ENCODE measurements around the gene OPN4.

- TF ChIP-seq CTCF (IDR thresholded peaks at IDR 0.05): peak; percentile 84 to 88 (median 87)
- no peak for TF ChIP-seq POLR2A (IDR thresholded peaks at IDR 0.05)
Observed at GRCh38 chr10:86688398-86688921, 34.1 kb downstream of the OPN4 start.

All from testis (tissue), 2 donors.